DND-41 (cell line): Measurements from ENCODE around the gene FAM228B.

Experiments used
- EZH2 ChIP-seq: IDR thresholded peaks from 3 replicates; pipeline ENCODE4 v1.6.1; 2012; ENCODE audit warnings: borderline replicate concordance, low read depth, mild to moderate bottlenecking, moderate library complexity, low read length, inconsistent platforms; ENCODE audit not compliant: severe bottlenecking
- TF ChIP-seq, protein P1 (sequence below): IDR thresholded peaks from 2 replicates; pipeline ENCODE4 v1.5.1; 2012; ENCODE audit warnings: borderline replicate concordance, low read length, moderate library complexity, mild to moderate bottlenecking; ENCODE audit not compliant: poor library complexity, severe bottlenecking; ENCODE audit errors: extremely low read depth

DNA sequence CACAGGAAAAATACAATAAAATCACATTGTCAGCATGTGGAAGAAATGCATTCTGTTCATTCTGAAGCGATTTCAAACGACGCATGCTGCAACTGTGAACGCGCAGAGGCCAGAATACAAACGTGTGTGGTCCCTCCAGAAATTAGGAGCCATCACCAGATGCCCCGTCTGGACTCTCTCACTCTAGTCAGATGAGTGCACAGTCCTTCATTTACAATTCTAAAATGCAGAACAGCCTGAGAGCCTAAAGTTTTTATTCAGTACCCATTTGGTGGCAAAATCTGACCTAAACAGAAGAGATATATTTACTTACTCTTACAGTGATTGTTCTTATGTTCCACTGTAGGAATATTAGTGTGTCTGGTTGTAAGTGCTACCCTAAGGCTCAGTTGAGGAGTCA, 88.1 kb downstream of the FAM228B start:
- TF ChIP-seq, protein P1, sequence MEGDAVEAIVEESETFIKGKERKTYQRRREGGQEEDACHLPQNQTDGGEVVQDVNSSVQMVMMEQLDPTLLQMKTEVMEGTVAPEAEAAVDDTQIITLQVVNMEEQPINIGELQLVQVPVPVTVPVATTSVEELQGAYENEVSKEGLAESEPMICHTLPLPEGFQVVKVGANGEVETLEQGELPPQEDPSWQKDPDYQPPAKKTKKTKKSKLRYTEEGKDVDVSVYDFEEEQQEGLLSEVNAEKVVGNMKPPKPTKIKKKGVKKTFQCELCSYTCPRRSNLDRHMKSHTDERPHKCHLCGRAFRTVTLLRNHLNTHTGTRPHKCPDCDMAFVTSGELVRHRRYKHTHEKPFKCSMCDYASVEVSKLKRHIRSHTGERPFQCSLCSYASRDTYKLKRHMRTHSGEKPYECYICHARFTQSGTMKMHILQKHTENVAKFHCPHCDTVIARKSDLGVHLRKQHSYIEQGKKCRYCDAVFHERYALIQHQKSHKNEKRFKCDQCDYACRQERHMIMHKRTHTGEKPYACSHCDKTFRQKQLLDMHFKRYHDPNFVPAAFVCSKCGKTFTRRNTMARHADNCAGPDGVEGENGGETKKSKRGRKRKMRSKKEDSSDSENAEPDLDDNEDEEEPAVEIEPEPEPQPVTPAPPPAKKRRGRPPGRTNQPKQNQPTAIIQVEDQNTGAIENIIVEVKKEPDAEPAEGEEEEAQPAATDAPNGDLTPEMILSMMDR = no peak
- no peak for TF ChIP-seq EZH2
